B cell (primary cell): ENCODE measurements around the gene CENPX.

ENCODE experiments used
- EZH2 ChIP-seq: IDR thresholded peaks from 2 replicates; pipeline ENCODE4 v1.6.1; 2012; ENCODE audit warnings: borderline replicate concordance, low read depth, mild to moderate bottlenecking, moderate library complexity, low read length; ENCODE audit not compliant: insufficient read depth, poor library complexity, severe bottlenecking
- TF ChIP-seq, protein P1 (sequence below): fragments of 200-600 bp; IDR thresholded peaks from one replicate; pipeline ENCODE4 v1.8.0; 2022; ENCODE audit warnings: antibody characterized with exemption, mild to moderate bottlenecking

- TF ChIP-seq, protein P1, sequence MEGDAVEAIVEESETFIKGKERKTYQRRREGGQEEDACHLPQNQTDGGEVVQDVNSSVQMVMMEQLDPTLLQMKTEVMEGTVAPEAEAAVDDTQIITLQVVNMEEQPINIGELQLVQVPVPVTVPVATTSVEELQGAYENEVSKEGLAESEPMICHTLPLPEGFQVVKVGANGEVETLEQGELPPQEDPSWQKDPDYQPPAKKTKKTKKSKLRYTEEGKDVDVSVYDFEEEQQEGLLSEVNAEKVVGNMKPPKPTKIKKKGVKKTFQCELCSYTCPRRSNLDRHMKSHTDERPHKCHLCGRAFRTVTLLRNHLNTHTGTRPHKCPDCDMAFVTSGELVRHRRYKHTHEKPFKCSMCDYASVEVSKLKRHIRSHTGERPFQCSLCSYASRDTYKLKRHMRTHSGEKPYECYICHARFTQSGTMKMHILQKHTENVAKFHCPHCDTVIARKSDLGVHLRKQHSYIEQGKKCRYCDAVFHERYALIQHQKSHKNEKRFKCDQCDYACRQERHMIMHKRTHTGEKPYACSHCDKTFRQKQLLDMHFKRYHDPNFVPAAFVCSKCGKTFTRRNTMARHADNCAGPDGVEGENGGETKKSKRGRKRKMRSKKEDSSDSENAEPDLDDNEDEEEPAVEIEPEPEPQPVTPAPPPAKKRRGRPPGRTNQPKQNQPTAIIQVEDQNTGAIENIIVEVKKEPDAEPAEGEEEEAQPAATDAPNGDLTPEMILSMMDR: no peak
- no peak for TF ChIP-seq EZH2
Measured at GRCh38 chr17:82058230-82058854, 35.7 kb upstream of the CENPX start.
